SK-MEL-5 (cell line): ENCODE results near the gene HS3ST4. TPM values are rescaled to one million over a fixed set of nuclear protein-coding genes. Genes with fewer than 3 reads are reported as not detected.
"Not testable (repeated sequence)": the region's sequence is repeated elsewhere in the genome, so short reads cannot be mapped to it uniquely, and the experiment has no call there.

Experiments
- DNase-seq: peaks from one replicate; pipeline ENCODE4 v3.0.0-alpha.2; 2016; ENCODE audit warnings: low read depth, low spot score
- in situ Hi-C: cut with HindIII; loops from 2 replicates; pipeline ENCODE4 v1.10.0; 2016; ENCODE audit warnings: low sequenced_read_pairs, high pct_unique_total_duplicates, low pct_unique_long_range_greater_than_20kb
- total RNA-seq: library from RNA; depleted of rRNA; stranded (reverse); fragments of >200 nt; shearing (Covaris generic); gene quantifications from 2 replicates; pipeline ENCODE4 v1.2.3, GENCODE V29; 2014

The HS3ST4 gene
- total RNA-seq, 1 experiment from 2014 or later: not detected

GRCh38 chr16:25721439-25721838 is 29.7 kb downstream of the HS3ST4 start:
- DNase-seq: no peak
- in situ Hi-C loops: no loop called here

GRCh38 chr16:25726430-25727098 is 34.8 kb downstream of the HS3ST4 start:
- no peak for DNase-seq

GRCh38 chr16:25729188-25729915 is 37.6 kb downstream of the HS3ST4 start:
- in situ Hi-C loops: no loop called here
- DNase-seq: no peak

More at GRCh38 chr16:25726430-25727098, 34.8 kb downstream of the HS3ST4 start:
- in situ Hi-C loops: no loop called here

- in situ Hi-C loops: no loop called here
- no peak for DNase-seq
Measured at GRCh38 chr16:25730396-25730795, 38.6 kb downstream of the HS3ST4 start.

- in situ Hi-C loops: no loop called here
Measured at GRCh38 chr16:25734430-25735385, 42.9 kb downstream of the HS3ST4 start.

GRCh38 chr16:25735645-25736044 is 43.9 kb downstream of the HS3ST4 start:
- in situ Hi-C loops: no loop called here
- DNase-seq: no peak

More at GRCh38 chr16:25734430-25735385, 42.9 kb downstream of the HS3ST4 start:
- no peak for DNase-seq

- in situ Hi-C loops: no loop called here
- DNase-seq: peak; percentile 5
Measured at GRCh38 chr16:25747160-25747758, 55.5 kb downstream of the HS3ST4 start.

- DNase-seq: no peak
- in situ Hi-C loops: no loop called here
Measured at GRCh38 chr16:25748092-25748654, 56.4 kb downstream of the HS3ST4 start.

- in situ Hi-C loops: no loop called here
Measured at GRCh38 chr16:25750488-25751216, 58.9 kb downstream of the HS3ST4 start.

GRCh38 chr16:25751230-25751835 is 59.6 kb downstream of the HS3ST4 start:
- DNase-seq: no peak
- in situ Hi-C loops: no loop called here

More at GRCh38 chr16:25750488-25751216, 58.9 kb downstream of the HS3ST4 start:
- DNase-seq: no peak

GRCh38 chr16:25764466-25764865 is 72.7 kb downstream of the HS3ST4 start:
- in situ Hi-C loops: no loop called here
- DNase-seq: no peak

- no peak for DNase-seq
- in situ Hi-C loops: no loop called here
Measured at GRCh38 chr16:25771216-25771615, 79.5 kb downstream of the HS3ST4 start.

- in situ Hi-C loops: no loop called here
- no peak for DNase-seq
Measured at GRCh38 chr16:25771812-25772568, 80.2 kb downstream of the HS3ST4 start.

GRCh38 chr16:25776214-25776613 is 84.5 kb downstream of the HS3ST4 start:
- in situ Hi-C loops, DNase-seq: not testable (repeated sequence)

- DNase-seq: no peak
- in situ Hi-C loops: no loop called here
Measured at GRCh38 chr16:25783226-25783625, 91.5 kb downstream of the HS3ST4 start.

GRCh38 chr16:25785361-25785760 is 93.6 kb downstream of the HS3ST4 start:
- DNase-seq: no peak
- in situ Hi-C loops: no loop called here
